Glutamatergic neuron (in vitro differentiated cells): Measurements from ENCODE around the gene VAMP8. TPM values are rescaled to one million over a fixed set of nuclear protein-coding genes. Genes with fewer than 3 reads are reported as not detected.

Experiments used
- DNase-seq: peaks from one replicate; pipeline ENCODE4 v3.0.0; 2022
- H3K27ac Mint-ChIP-seq: one replicate; pipeline ENCODE4 v1.8.0; 2020; ENCODE audit warnings: mild to moderate bottlenecking, mixed read lengths, inconsistent platforms; ENCODE audit not compliant: unreplicated experiment
- H3K27me3 Mint-ChIP-seq: one replicate; pipeline ENCODE4 v1.8.0; 2020; ENCODE audit warnings: mild to moderate bottlenecking, moderate library complexity, mixed read lengths, inconsistent platforms; ENCODE audit not compliant: unreplicated experiment
- H3K36me3 Mint-ChIP-seq: one replicate; pipeline ENCODE4 v1.8.0; 2020; ENCODE audit warnings: mild to moderate bottlenecking, mixed read lengths, inconsistent platforms; ENCODE audit not compliant: unreplicated experiment
- H3K4me1 Mint-ChIP-seq: one replicate; pipeline ENCODE4 v1.8.0; 2020; ENCODE audit warnings: mild to moderate bottlenecking, low read depth, mixed read lengths, inconsistent platforms; ENCODE audit not compliant: unreplicated experiment
- H3K4me3 Mint-ChIP-seq: one replicate; pipeline ENCODE4 v1.8.0; 2020; ENCODE audit warnings: mild to moderate bottlenecking, mixed read lengths, inconsistent platforms; ENCODE audit not compliant: unreplicated experiment
- H3K9me3 Mint-ChIP-seq: one replicate; pipeline ENCODE4 v1.8.0; 2020; ENCODE audit warnings: mild to moderate bottlenecking, moderate library complexity, mixed read lengths, inconsistent platforms; ENCODE audit not compliant: unreplicated experiment
- total RNA-seq: library from RNA; stranded (reverse); fragmentation: NEBNext Ultra II Directional; extraction: Animal tissue kit (Norgen Biotek cat#: 25700); gene quantifications from one replicate; pipeline ENCODE4 v1.2.1, GENCODE V29; 2021; ENCODE audit not compliant: unreplicated experiment
- TF ChIP-seq, protein P1 (sequence below): fragments of 200-600 bp; sonication (generic); IDR thresholded peaks from one replicate; pipeline ENCODE4 v1.5.0; 2021; ENCODE audit not compliant: partially characterized antibody, unreplicated experiment

Gene VAMP8
- total RNA-seq, 1 donor from 2014 or later: 0.78 TPM

DNA sequence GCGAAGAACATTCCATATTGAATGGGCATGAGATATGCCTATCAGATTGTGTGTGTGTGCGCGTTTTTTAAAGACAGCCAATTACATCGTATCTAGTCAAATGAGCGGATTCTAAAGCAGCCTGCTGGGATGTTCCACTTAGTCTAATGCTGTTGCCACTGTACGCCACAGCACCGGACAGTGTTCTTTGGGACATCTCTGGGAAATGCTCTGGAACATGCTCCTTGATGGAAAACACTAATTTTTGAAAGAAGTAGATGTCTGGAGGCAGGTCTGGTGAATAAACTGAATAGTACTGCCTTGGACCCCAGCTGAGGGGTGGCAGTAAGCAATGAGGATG, 28.7 kb downstream of the VAMP8 start:
- Mint-ChIP-seq H3K4me3 (peak overlapping the region; percentile 2), H3K27me3 (peaks cover 6% of the 10 kb centered on the region), H3K4me1 (peaks cover 8% of the 10 kb centered on the region), H3K27ac (peak overlapping the region; percentile 8), H3K36me3 (no peaks in the 10 kb centered on the region), H3K9me3 (peaks cover 10% of the 10 kb centered on the region)
- DNase-seq: no peak
- TF ChIP-seq, protein P1, sequence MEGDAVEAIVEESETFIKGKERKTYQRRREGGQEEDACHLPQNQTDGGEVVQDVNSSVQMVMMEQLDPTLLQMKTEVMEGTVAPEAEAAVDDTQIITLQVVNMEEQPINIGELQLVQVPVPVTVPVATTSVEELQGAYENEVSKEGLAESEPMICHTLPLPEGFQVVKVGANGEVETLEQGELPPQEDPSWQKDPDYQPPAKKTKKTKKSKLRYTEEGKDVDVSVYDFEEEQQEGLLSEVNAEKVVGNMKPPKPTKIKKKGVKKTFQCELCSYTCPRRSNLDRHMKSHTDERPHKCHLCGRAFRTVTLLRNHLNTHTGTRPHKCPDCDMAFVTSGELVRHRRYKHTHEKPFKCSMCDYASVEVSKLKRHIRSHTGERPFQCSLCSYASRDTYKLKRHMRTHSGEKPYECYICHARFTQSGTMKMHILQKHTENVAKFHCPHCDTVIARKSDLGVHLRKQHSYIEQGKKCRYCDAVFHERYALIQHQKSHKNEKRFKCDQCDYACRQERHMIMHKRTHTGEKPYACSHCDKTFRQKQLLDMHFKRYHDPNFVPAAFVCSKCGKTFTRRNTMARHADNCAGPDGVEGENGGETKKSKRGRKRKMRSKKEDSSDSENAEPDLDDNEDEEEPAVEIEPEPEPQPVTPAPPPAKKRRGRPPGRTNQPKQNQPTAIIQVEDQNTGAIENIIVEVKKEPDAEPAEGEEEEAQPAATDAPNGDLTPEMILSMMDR: no peak

DNA sequence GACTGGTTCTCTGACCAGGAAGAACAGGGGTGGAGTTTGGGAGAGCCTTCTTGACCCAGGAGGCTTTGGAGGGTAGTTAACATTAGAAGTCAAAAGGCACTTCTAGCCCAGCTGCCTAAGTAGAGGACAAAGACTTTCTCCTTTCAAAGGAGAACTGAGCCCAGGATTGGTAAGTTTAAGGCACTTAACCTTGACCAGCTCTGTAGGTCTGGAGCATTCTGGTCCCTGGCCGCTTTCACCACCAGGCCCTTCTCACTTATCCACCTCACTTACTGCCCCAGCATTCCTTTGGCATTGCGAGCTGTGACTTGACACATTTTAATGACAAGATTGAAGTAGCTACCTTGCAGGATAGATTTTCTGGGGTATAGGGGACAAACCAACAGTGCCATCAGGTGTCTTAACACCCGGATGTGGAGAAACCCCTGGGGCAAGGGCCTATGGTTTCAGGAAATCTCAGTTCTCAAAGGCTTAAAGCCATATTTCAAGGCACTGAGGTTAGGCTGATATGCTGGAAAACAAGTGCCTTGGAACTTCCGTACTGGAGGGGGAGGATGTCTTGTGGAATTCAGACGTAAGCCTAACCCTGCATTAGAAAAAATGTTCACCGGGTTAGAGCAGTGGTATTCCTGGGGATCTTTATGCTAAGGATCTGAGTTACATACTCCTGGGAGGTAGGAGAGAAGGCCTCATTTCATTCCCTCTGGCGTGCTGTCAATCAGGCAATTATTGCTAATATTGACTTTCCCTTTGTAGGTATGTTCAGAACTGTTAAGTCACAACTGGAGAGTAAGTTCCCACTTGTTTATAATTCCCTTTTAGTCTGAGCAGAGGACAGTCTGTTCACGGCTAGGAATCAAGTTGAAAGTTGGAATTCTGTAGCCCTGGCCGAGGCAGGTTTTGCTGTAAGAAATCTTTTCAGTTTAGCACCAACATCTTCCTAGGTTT, 30.2 kb downstream of the VAMP8 start:
- TF ChIP-seq, protein P1: no peak
- H3K27ac Mint-ChIP-seq: no peak overlapping the region

DNA sequence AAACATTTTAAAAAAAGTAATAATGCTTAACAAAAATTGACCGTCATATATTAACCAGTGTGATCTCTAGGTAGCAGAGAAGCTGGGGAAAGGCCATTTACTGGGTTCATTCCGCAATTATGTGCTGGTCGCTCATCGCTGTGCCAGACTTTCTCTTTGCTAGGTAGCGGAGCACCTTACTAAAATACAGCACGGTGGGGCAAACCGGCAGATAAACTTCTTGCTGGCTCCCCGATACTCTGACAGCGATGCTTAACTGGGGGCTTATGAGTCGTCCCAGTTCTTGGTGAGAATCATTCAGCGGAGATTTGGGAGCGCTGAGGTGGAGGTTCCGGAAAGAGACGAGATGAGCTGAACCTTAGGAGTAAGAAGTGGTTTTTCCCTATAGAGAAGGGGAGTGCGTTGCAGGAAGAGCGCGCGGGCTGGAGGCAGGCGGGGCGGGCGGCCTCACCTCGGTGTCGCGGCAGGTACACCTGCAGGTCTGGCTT, 33.9 kb downstream of the VAMP8 start:
- Mint-ChIP-seq H3K27me3 (peaks cover 3% of the 10 kb centered on the region), H3K4me3 (peak overlapping the region; percentile 95), H3K9me3 (peaks cover 9% of the 10 kb centered on the region), H3K27ac (peak overlapping the region; percentile 89), H3K36me3 (no peaks in the 10 kb centered on the region), H3K4me1 (peaks cover 3% of the 10 kb centered on the region)
- TF ChIP-seq, protein P1: no peak
- no peak for DNase-seq

More for the DNA sequence above, 30.2 kb downstream of the VAMP8 start:
- H3K9me3 Mint-ChIP-seq: peaks cover 13% of the 10 kb centered on the region
- no peaks in the 10 kb centered on the region for H3K36me3 Mint-ChIP-seq
- DNase-seq: no peak
- H3K4me1 Mint-ChIP-seq: peaks cover 8% of the 10 kb centered on the region
- no peak overlapping the region for H3K4me3 Mint-ChIP-seq
- peaks cover 4% of the 10 kb centered on the region for H3K27me3 Mint-ChIP-seq

DNA sequence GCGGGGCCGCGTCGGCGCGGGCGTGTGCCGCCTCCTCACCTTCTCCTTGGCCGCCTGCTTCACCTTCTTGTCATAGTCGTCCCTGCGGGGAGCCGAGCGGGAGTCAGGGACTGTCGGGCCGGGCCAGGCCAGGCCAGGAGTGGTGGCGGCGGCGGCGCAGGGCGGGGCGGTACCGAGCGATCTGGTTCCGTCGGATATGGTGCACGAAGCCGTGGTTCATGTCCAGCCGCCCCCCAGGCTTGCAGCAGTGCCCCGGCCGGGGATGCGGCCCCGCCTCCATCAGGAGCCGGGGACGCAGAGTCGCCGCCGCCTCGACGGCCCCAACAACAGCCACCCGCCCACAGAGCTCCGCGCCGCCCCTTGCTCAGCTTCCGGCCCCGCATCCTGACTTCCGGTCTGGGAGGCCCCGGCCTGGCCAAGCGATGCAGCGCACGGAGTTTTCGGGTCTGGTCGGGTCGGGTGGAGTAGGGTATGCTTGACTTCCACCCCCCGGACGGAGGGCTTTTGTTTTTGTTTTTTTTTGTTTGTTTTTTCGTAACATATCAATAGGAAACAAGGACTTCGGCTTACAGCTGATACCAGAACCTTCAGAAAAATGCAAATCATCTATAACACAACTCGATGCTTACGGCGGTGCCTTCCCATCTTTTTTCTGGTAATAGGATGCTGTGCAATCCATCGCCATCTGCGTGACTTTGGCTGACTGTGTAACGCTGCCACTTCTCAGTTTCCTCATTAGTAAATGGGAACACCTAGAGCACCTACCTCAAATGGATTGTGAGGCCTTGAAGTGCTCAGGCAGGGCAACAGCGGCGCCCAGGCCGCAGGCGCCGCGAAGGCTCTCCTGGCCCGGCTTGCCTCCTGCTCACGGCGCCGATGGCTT, 34.6 kb downstream of the VAMP8 start, which contains the start of gene C2orf68:
Gene C2orf68, minus strand, starts transcription at position 362 of the 883 bp plus-strand sequence. Its CDS starts 82 bp downstream, at position 280.
- peaks cover 3% of the 10 kb centered on the region for H3K27me3 Mint-ChIP-seq
- H3K9me3 Mint-ChIP-seq: peaks cover 9% of the 10 kb centered on the region
- H3K4me3 Mint-ChIP-seq: peak within 1 kb of the TSS; percentile 95
- DNase-seq: peak; percentile 95
- TF ChIP-seq, protein P1: no peak
- peak within 1 kb of the TSS; percentile 92 for H3K27ac Mint-ChIP-seq
- no peaks in the 10 kb centered on the region for H3K36me3 Mint-ChIP-seq
- H3K4me1 Mint-ChIP-seq: peaks cover 3% of the 10 kb centered on the region
